K562 (cell line): ENCODE measurements around the gene ARHGAP22. TPM values are rescaled to one million over a fixed set of nuclear protein-coding genes. Genes with fewer than 3 reads are reported as not detected.

Source experiments
- ATAC-seq: fragments of 200-7000 bp; cut with Tn5 transposase; 3 replicates; pipeline ENCODE4 v1.9.1; 2020; ENCODE audit warnings: moderate library complexity
- BruUV-seq: library from RNA; stranded (reverse); fragments of 400-500 nt; replicated peaks from 2 replicates; lab custom pipeline; 2021; lab: Mats Ljungman, UMichigan
- CTCF ChIA-PET: fragments of 300-600 bp; formaldehyde crosslinking; extraction: SDS; loops from one replicate; lab custom pipeline; 2021; ENCODE audit warnings: low intra/inter-chr PET ratio; lab: Yijun Ruan, JAX
- POLR2A ChIA-PET: fragments of 300-600, 350-650 bp; sonication (Branson Sonifier 250); formaldehyde crosslinking; extraction: SDS; loops from one replicate; lab custom pipeline; 2021; ENCODE audit warnings: antibody characterized with exemption, inconsistent platforms; lab: Yijun Ruan, JAX
- DNase-seq, 4 experiments: peaks; one replicate each; pipeline versions ENCODE4 v3.0.0 to v3.0.0-alpha.2; 2011 to 2018; ENCODE audit warnings: low spot score in 3 of 4, mixed read lengths in 3 of 4; ENCODE audit errors: extremely low read depth in 1 of 4
- FAIRE-seq: peaks from 2 replicates; lab custom pipeline; 2011; peaks lifted over from hg19 to GRCh38; lab: Jason Lieb, UNC
- H2AFZ ChIP-seq: 2 replicates; pipeline ENCODE4 v1.6.0; 2011; ENCODE audit warnings: low read depth, low read length, control low read depth, inconsistent platforms
- H3K27ac ChIP-seq: fragments of 200-600 bp; 3 replicates; pipeline ENCODE4 v1.8.0; 2011; ENCODE audit warnings: low read depth, mild to moderate bottlenecking, control low read depth, inconsistent platforms, low read length, moderate library complexity, mixed read lengths; ENCODE audit errors: extremely low read depth
- H3K27me3 ChIP-seq, 2 experiments: fragments of 300-600 bp in 1 of 2; 2 replicates in 1 of 2; 3 replicates in 1 of 2; pipeline versions ENCODE4 v1.6.0 to v1.8.0; 2011; ENCODE audit warnings: inconsistent platforms in 2 of 2, low read length in 2 of 2, mild to moderate bottlenecking in 1 of 2, mixed read lengths in 1 of 2, moderate library complexity in 1 of 2; ENCODE audit not compliant: control insufficient read depth in 2 of 2, insufficient read depth in 2 of 2
- H3K36me3 ChIP-seq: fragments of 300-600 bp; 3 replicates; pipeline ENCODE4 v1.8.0; 2011; ENCODE audit warnings: mild to moderate bottlenecking, low read length, inconsistent platforms; ENCODE audit not compliant: control insufficient read depth, insufficient read depth
- H3K4me1 ChIP-seq, 2 experiments: fragments of 200-600 bp in 1 of 2; replicated peaks in 1 of 2; 2 replicates in 1 of 2; 3 replicates in 1 of 2; pipeline versions ENCODE4 v1.5.1 to v1.8.0; 2011; ENCODE audit warnings: inconsistent platforms in 2 of 2, low read length in 2 of 2, mild to moderate bottlenecking in 1 of 2, mixed read lengths in 1 of 2, moderate library complexity in 1 of 2; ENCODE audit not compliant: control insufficient read depth in 2 of 2, insufficient read depth in 2 of 2
- H3K4me2 ChIP-seq: 2 replicates; pipeline ENCODE4 v1.6.1; 2011; ENCODE audit warnings: low read length, control low read depth, inconsistent platforms, mixed read lengths; ENCODE audit not compliant: insufficient read depth
- H3K4me3 ChIP-seq: fragments of 200-600 bp; sonication (generic), shearing (Covaris generic); 2 replicates; pipeline ENCODE4 v1.5.1; 2016; ENCODE audit warnings: control low read depth, inconsistent platforms
- H3K79me2 ChIP-seq: fragments of 200-600 bp; 3 replicates; pipeline ENCODE4 v1.8.0; 2011; ENCODE audit warnings: low read length, inconsistent platforms; ENCODE audit not compliant: control insufficient read depth, insufficient read depth
- H3K9ac ChIP-seq, 2 experiments: 2 replicates each; pipeline versions ENCODE4 v1.6.0 to v1.6.1; 2011; ENCODE audit warnings: low read depth in 2 of 2, low read length in 2 of 2, control low read depth in 1 of 2, inconsistent platforms in 1 of 2, mild to moderate bottlenecking in 1 of 2, mixed read lengths in 1 of 2; ENCODE audit not compliant: insufficient read depth in 1 of 2
- H3K9me1 ChIP-seq: one replicate; pipeline ENCODE4 v1.6.0; 2011; ENCODE audit warnings: inconsistent platforms, mild to moderate bottlenecking, low read length, moderate library complexity; ENCODE audit not compliant: control insufficient read depth, insufficient read depth
- H3K9me3 ChIP-seq: replicated peaks from 2 replicates; pipeline ENCODE4 v1.5.1; 2011; ENCODE audit warnings: low read depth, low read length, inconsistent platforms; ENCODE audit not compliant: control insufficient read depth, insufficient read depth
- H4K20me1 ChIP-seq: replicated peaks from 2 replicates; pipeline ENCODE4 v1.6.1; 2011; ENCODE audit warnings: low read length, inconsistent platforms, mixed read lengths; ENCODE audit not compliant: control insufficient read depth, insufficient read depth
- C11orf30 ChIP-seq: fragments of 450-650 bp; IDR thresholded peaks from 2 replicates; pipeline ENCODE4 v1.6.1; 2016; ENCODE audit warnings: low read depth, mild to moderate bottlenecking
- RFX7 ChIP-seq: fragments of 250-450 bp; sonication (Bioruptor Pico); IDR thresholded peaks from 2 replicates; pipeline ENCODE4 v1.5.1; 2021; ENCODE audit warnings: mild to moderate bottlenecking
- TBL1XR1 ChIP-seq, 2 experiments: IDR thresholded peaks; 2 replicates each; pipeline ENCODE4 v1.6.1; 2012; ENCODE audit warnings: improper control_type of control experiment in 2 of 2, low read length in 2 of 2, mild to moderate bottlenecking in 1 of 2
- TCF3 ChIP-seq: sonication (generic); formaldehyde crosslinking; IDR thresholded peaks from 2 replicates; pipeline ENCODE4 v1.4.0; 2020; ENCODE audit warnings: mild to moderate bottlenecking, missing genetic modification reagents
- VEZF1 ChIP-seq: fragments of 200-800 bp; sonication (Bioruptor generic); IDR thresholded peaks from 2 replicates; pipeline ENCODE4 v1.6.1; 2017; ENCODE audit warnings: missing genetic modification characterization, missing compliant biosample characterization
- ZNF280B ChIP-seq: fragments of 250-450 bp; sonication (Bioruptor Pico); IDR thresholded peaks from 2 replicates; pipeline ENCODE4 v1.5.1; 2021; ENCODE audit warnings: mild to moderate bottlenecking
- WGBS: fragments of 100-300 bp; shearing (Covaris generic); methylation state at CpG from one replicate; pipeline ENCODE4 v1.1.6; 2016; ENCODE audit warnings: low coverage, mixed read lengths; ENCODE audit not compliant: insufficient coverage; ENCODE audit errors: missing lambda C conversion rate; 5-methylcytosine and 5-hydroxymethylcytosine counted together
- in situ Hi-C: fragments of 300-500 bp; cut with MboI; formaldehyde crosslinking; loops from 4 replicates; pipeline ENCODE4 v1.15.0; 2018; ENCODE audit warnings: inconsistent platforms, mixed read lengths
- intact Hi-C: fragments of 100-400 bp; cut with micrococcal nuclease; formaldehyde crosslinking; loops from 2 replicates; pipeline ENCODE4 v1.14.2; 2022
- polyA plus RNA-seq, 8 experiments: library from polyadenylated mRNA; depleted of rRNA in 4 of 8; stranded (reverse) in 5 of 8; unstranded in 3 of 8; fragments of >200 nt; fragmentation: Nextera tagmentation in 2 of 8; fragmentation: Illumina TruSeq in 1 of 8; extraction: Ambion mirVana in 2 of 8; extraction: Trizol in 1 of 8; gene quantifications; 2 replicates each; pipeline versions ENCODE4 v1.2.1 to v1.2.3, GENCODE V29; 2011 to 2014; ENCODE audit warnings: inconsistent platforms in 1 of 8, missing spikeins in 1 of 8
- total RNA-seq, 7 experiments: library from RNA; depleted of rRNA in 6 of 7; stranded (reverse); fragments of >200 nt in 6 of 7; fragmentation: Illumina TruSeq in 2 of 7; extraction: Trizol in 2 of 7; gene quantifications; 2 replicates each; pipeline versions ENCODE4 v1.2.1 to v1.2.3, GENCODE V29; 2011 to 2021; ENCODE audit warnings: low replicate concordance in 1 of 7
- TF ChIP-seq, protein P1 (sequence below), 2 experiments: IDR thresholded peaks in 1 of 2; conservative IDR thresholded peaks in 1 of 2; 2 replicates each; pipeline ENCODE4 v1.6.1; 2016; ENCODE audit warnings: low read depth in 2 of 2, mild to moderate bottlenecking in 1 of 2, missing compliant biosample characterization in 1 of 2, missing genetic modification characterization in 1 of 2, moderate library complexity in 1 of 2

The ARHGAP22 gene
- total and polyA plus RNA-seq, 9 of the 15 experiments (the other 6 are each of a cell fraction or from before 2014, with no cell fraction given), result 1.3 to 28.1 (median 12.7) TPM

DNA sequence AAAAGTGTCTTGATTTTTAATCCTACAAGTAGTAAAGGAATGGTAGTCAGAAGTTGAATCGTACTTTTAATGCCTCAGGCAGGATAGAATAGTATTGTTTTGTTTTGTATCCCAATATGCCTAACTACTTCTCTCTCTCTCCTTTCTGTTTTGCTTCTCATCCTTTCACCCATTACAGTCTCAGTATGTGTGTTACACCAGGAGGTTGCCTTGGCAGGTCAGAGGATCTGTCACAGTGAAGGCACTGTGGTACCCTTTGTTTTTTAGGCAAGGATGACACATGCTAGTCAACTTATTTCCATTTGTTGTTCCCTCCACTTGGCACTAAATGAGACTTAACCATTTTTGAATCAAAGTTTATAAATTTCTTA lies 204.0 kb downstream of the ARHGAP22 start:
- H3K9me3 ChIP-seq, result no peaks in the 10 kb centered on the region
- no peaks in the 10 kb centered on the region for H3K9me1 ChIP-seq
- BruUV-seq, result no TSS peak
- POLR2A ChIA-PET, result interaction anchor here (0.6 kb wide), 1 partner anchor 1058 kb away, joined by 4 read pairs; no protein-coding TSS in a partner anchor
- in situ Hi-C loops, result no loop called here
- ATAC-seq (no peak; the same call in 2 of the 3 replicates), DNase-seq (no peak), FAIRE-seq (no peak)
- no peak overlapping the region for H3K4me2 ChIP-seq
- CTCF ChIA-PET, result no interaction called here
- H3K9ac ChIP-seq, result no peak overlapping the region
- peaks cover 21% of the 10 kb centered on the region for H3K79me2 ChIP-seq
- H3K27me3 ChIP-seq, result no peaks in the 10 kb centered on the region
- peaks cover 14% of the 10 kb centered on the region; the same call in 2 of the 3 replicates for H3K36me3 ChIP-seq
- WGBS, result 88% methylated on average over 1 of the region's 1 CpG
- no peak overlapping the region for H2AFZ ChIP-seq
- intact Hi-C loops, result no loop called here
- TF ChIP-seq RFX7 (CRISPR knock-in tag) (0 out of 2 replicates have a peak, but pooled peaks have one; percentile 27), TBL1XR1 (IDR thresholded peaks at IDR 0.05; ENCODE audit: low read length in 2 of 2) (no peak)
- H3K27ac ChIP-seq, result no peak overlapping the region
- H3K4me3 ChIP-seq, result no peak overlapping the region
- no peaks in the 10 kb centered on the region; the same call in 1 of the 2 replicates for H4K20me1 ChIP-seq
- H3K4me1 ChIP-seq, result peaks cover 8 to 26% of the 10 kb centered on the region in 2 experiments

- BruUV-seq, result no TSS peak
- DNase-seq (peak in 1 of 4 experiments; percentile 58), ATAC-seq (peak; percentile 73), FAIRE-seq (peak; percentile 19)
- Histone ChIP-seq H3K9me1 (no peaks in the 10 kb centered on the region), H2AFZ (no peak overlapping the region), H3K27me3 (no peaks in the 10 kb centered on the region), H3K36me3 (peaks cover 8% of the 10 kb centered on the region; the same call in 1 of the 3 replicates), H3K27ac (no peak overlapping the region; the same call in 2 of the 3 replicates), H3K4me3 (no peak overlapping the region), H3K79me2 (peaks cover 22% of the 10 kb centered on the region), H4K20me1 (no peaks in the 10 kb centered on the region; the same call in 1 of the 2 replicates), H3K9ac (no peak overlapping the region), H3K4me2 (no peak overlapping the region), H3K9me3 (no peaks in the 10 kb centered on the region), H3K4me1 (peaks cover 8 to 21% of the 10 kb centered on the region in 2 experiments)
- WGBS, result 22% methylated on average over 3 of the region's 3 CpGs
- ChIA-PET POLR2A (interaction anchor here (0.6 kb wide), 1 partner anchor 1057 kb away, joined by 4 read pairs; no protein-coding TSS in a partner anchor), CTCF (no interaction called here)
- in situ Hi-C loops (no loop called here), intact Hi-C loops (no loop called here)
- TF ChIP-seq ZNF280B (CRISPR knock-in tag) (no peak), C11orf30 (peak; percentile 9; the same call in 1 of the 2 replicates), VEZF1 (CRISPR knock-in tag) (0 out of 2 replicates have a peak, but pooled peaks have one; percentile 3), TCF3 (CRISPR knock-in tag) (no peak)
- TF ChIP-seq, protein P1, sequence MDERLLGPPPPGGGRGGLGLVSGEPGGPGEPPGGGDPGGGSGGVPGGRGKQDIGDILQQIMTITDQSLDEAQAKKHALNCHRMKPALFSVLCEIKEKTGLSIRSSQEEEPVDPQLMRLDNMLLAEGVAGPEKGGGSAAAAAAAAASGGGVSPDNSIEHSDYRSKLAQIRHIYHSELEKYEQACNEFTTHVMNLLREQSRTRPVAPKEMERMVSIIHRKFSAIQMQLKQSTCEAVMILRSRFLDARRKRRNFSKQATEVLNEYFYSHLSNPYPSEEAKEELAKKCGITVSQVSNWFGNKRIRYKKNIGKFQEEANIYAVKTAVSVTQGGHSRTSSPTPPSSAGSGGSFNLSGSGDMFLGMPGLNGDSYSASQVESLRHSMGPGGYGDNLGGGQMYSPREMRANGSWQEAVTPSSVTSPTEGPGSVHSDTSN (CRISPR knock-in tag; IDR thresholded peaks at IDR 0.05; ENCODE audit: low read depth), result no peak
- TF ChIP-seq, protein P1 (tag; conservative IDR thresholded peaks at IDR 0.05; ENCODE audit: low read depth), result peak; percentile 80
Measured at GRCh38 chr10:48400129-48400849, 204.6 kb downstream of the ARHGAP22 start.
